ENCODE results near the gene HSPA5. TPM values are rescaled to one million over a fixed set of nuclear protein-coding genes. Genes with fewer than 3 reads are reported as not detected.
"Not testable (repeated sequence)": the region's sequence is repeated elsewhere in the genome, so short reads cannot be mapped to it uniquely, and the experiment has no call there.

Gene HSPA5
- 295 and 297 TPM in 2 replicates for total RNA-seq

DNA sequence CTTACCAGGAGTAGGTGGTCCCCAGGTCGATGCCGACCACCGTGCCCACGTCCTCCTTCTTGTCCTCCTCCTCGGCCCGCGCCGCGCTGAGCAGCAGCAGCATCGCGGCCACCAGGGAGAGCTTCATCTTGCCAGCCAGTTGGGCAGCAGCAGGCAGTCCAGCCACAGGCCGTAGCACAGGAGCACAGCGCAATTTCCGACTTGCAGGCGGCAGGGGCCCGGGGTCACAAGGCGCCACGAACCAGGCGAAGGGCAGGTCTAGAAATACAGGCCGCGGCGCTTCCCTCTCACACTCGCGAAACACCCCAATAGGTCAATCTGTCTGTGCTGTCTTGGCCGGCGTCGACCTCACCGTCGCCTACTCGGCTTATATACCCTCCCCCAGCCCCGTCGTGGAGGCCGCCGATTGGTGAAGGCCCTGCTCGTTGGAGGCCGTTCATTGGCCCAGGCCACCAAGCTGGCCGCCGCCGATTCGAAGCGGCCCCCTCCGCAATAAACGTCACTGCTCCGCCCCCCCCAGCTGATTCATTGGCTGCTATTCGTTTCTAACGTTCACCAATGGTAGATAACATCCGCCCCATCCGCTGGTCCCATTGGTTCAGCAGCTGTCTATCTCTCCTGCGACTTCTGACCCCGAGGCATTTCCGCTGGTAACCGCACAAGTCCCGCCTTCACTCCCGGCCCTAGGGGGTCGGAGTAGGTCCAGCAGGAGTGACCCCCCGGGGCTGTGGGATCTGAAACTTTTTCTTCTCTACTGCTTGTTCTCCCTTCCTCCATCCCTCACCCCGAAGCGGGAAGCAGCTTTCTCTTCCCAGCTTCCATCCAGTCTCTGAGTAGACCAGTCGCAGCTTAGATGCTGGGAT, at the start of gene HSPA5:
HSPA5 (minus strand) TSS at position 344 of the 863 bp plus-strand sequence; CDS start at position 127, 217 bp downstream.
- intact Hi-C loops (cut with micrococcal nuclease) = loop anchor here (1.0 to 5.0 kb wide), 13 partner anchors 20 to 1564 kb away; partner anchors contain the start of genes ARPC5L, GAPVD1, GOLGA1 and NR6A1

DNA sequence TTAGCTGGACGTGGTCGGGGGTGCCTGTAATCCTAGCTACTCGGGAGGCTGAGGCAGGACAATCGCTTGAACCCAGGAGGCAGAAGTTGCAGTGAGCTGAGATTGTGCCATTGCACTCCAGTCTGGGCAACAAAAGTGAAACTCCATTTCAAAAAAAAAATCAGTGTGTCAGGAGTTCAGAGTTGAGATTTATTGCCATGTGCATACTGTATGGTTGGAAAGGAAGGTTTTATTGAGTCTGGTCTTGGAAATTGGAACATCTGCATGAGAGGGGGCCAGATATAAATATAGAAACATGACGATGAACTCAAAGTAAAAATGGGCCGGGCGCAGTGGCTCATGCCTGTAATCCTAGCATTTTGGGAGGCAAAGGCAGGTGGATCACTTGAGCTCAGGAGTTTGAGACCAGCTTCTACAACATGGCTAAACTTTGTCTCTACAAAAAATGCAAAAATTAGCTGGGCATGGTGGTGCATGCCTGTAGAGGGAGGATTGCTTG, 45.8 kb upstream of the HSPA5 start:
- intact Hi-C loops (cut with micrococcal nuclease) = not testable (repeated sequence)

DNA sequence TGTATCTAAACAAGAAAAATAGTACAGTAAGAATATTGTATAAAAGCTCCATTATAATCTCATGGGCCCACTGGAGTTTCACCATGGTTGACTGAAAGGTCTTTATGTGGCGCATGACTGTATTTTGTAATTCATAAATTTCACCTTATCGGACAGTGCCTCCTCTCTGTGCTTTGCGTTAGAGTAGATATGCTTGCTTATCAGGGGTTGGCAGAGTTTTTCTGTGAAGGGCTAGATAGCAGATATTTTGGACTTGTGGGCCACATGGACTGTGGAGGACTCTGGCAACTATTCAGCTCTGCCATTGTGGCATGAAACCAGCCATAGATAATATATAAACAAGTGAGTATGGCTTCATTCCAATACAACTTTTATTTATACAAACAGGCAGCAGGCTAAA, 43.7 kb upstream of the HSPA5 start:
- intact Hi-C loops (cut with micrococcal nuclease) = no loop called here

DNA sequence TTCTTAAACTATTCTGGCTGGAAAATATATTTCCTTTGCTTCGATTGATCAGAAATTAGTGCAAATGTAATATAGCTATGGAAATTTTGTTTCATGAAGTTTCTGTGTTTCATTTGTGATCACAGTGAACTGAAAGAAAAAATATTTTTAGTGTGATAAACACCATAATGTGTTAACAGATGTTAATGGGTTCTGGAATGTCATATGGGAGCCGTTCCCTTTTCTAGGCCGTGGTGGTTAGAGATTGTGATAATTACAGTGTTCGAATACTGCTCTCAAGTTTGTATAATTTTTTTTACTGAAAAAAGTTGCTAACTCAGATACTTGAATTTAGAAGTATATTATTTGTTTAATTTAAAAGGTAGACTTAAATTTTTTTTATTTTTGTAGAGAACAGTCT, 39.8 kb upstream of the HSPA5 start:
- intact Hi-C loops (cut with micrococcal nuclease) = no loop called here

DNA sequence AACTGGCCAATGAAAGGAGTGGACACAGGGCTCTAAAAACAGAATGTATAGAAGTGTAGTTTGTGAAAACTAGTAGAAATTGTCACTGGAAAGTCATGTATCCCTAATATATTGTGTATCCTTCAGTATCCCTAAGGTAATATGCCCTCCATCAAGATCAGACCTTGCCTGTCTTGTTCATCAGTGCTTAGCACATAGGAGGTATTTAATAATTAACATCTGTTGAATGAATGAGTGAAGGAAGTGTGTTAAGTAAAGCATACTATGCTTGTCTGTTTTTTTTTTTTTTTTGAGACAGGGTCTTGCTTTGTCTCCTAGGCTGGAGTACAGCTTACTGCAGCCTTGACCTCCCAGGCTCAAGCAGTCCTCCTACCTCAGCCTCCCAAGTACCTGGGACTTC, 36.3 kb upstream of the HSPA5 start:
- intact Hi-C loops (cut with micrococcal nuclease) = no loop called here

DNA sequence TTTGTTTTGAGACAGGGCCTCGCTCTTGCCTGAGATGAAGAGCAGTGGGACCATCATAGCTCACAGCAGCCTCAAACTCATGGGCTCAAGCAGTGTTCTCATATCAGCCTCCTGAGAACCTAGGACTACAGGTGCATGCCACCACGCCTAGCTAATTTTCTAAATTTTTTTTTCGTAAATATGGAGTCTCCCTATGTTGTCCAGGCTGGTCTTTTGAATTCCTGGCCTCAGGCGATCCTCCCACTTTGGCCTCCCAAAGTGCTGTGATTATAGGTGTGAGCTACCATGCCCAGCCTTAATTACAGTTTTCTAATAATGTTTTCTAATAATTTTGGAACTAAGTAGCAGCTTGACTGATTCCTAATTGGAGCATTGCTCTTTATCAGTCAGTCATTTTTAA, 35.6 kb upstream of the HSPA5 start:
- intact Hi-C loops (cut with micrococcal nuclease) = no loop called here

DNA sequence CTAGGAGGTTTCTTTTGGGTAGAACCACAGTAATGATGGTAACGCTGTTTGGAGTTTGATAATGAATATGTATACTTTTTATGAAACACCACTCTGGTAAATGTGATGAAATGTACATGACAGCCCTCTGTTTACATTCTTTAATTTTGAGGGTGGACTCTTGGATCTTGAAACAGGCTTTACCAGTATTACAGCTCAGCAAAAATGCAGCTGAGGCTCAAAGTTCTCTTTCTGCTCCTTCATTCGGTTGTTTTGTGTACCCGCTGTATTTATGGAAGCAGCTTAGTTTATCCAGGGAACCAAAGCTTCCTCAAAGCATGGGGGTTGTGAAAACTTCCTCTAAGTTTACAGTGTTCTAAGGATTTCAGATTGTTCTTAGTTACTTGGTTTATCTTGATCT, 31.6 kb upstream of the HSPA5 start:
- intact Hi-C loops (cut with micrococcal nuclease) = no loop called here

DNA sequence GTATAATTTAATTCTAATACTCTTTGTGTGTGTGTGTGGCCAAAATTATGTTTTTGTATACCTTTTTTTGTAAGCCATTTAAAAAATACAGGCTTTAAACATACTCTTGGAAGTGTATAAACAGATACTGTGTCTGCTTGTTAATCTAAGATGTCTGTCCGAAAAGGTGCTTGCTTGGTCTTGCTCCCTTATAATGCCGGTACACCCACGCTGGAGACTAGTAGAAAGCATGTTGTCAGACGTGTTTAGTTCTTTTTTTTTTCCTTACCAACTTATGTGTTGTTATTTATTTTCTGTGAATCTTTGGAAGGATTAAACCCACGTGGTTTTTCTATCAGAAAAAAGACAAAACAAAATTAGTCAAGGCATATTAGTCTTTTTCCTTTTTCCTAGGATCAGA, 29.9 kb upstream of the HSPA5 start:
- intact Hi-C loops (cut with micrococcal nuclease) = no loop called here

DNA sequence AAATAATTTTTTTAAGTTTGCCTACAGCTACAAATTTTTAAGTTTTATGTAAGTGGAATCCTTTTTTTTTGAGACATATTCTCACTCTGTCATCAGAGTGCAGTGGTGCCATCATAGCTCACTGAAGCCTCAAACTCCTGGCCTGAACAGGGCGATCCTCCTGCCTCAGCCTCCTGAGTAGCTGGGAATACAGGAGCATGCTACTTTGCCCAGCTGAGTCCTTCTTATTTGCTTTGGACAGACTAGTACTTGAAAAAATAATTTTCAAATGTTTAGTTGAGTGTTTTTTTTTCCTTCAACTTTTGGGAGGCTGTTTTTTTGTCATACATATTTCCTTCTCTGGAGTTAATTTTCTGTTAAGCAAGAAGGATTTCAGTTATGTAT, 27.9 kb upstream of the HSPA5 start:
- intact Hi-C loops (cut with micrococcal nuclease) = no loop called here

DNA sequence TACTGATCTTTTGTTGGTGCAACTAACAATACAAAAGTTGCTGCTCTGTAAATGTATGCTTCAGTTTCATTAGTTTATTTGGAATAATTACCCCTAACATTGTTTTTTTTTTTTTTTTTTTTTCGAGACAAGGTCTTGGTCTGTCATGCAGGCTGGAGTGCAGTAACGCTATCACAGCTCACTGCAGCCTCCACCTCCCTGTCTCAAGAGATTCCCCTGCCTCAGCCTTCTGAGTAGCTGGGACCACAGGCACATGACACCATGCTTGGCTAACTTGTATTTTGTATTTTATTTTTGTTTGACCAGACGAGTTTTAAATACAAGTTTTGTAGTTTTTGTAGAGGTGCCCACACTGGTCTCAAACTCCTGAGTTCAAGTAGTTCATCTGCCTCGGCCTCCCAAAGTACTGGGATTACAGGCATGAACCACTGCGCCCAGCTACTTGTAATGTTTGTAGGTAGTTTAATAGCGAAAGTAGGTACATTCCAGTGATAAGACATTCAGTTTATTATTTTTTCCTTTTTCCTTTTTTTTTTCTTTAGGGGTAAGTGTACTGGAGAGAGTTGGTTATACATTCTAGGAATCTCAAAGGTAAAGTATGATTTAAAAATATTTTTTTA, 27.4 kb upstream of the HSPA5 start:
- intact Hi-C loops (cut with micrococcal nuclease) = no loop called here

DNA sequence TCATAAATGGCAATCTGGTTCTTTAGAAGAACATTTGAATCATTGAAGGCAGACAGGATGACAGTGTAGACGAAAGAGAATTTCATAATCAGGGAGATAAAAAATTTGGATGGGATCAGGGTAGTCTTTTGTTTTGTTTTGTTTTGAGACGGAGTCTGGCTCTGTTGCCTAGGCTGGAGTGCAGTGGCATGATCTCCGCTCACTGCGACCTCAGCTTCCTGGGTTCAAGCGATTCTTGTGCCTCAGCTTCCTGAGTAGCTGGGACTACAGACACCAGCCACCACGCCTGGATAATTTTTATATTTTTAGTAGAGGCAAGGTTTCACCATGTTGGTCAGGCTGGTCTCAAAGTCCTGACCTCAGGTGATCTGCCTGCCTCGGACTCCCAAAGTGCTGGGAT, 22.9 kb upstream of the HSPA5 start:
- intact Hi-C loops (cut with micrococcal nuclease) = loop anchor here (5.0 kb wide), 2 partner anchors 392 to 1458 kb away; no protein-coding TSS in a partner anchor

DNA sequence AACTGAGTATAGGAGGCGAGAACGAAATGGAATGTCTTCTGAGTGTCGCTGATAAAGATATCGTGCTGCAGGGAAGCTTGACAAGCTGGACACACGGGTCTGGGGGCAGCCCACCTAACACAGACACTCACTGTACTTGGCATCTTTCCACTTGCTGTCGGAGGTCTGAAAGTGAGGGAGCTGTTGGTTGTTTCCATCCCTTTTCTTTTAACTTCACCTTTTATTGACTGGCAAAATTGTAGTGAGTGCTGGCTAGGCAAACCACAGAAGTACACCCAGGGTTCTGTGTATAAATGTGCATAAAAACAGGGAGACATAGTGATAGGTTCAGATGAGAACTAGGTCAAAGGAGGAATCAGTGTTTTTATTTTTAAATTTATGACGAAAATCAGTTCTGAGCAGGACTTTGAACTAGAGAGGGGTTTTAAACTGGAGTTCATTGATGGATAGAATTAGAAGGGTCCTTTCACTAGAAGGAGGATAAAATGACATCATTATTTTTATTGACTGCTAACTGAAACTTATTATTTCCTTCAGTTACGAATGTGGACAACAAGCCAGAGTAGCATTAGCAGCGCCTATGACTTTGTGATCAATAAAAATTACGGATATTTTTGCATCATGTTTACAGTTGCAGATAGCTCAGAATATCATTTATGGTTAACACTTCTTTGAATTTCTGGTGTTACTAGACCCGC, 21.3 kb upstream of the HSPA5 start:
- intact Hi-C loops (cut with micrococcal nuclease) = loop anchor here (5.0 kb wide), 2 partner anchors 390 to 1460 kb away; no protein-coding TSS in a partner anchor

DNA sequence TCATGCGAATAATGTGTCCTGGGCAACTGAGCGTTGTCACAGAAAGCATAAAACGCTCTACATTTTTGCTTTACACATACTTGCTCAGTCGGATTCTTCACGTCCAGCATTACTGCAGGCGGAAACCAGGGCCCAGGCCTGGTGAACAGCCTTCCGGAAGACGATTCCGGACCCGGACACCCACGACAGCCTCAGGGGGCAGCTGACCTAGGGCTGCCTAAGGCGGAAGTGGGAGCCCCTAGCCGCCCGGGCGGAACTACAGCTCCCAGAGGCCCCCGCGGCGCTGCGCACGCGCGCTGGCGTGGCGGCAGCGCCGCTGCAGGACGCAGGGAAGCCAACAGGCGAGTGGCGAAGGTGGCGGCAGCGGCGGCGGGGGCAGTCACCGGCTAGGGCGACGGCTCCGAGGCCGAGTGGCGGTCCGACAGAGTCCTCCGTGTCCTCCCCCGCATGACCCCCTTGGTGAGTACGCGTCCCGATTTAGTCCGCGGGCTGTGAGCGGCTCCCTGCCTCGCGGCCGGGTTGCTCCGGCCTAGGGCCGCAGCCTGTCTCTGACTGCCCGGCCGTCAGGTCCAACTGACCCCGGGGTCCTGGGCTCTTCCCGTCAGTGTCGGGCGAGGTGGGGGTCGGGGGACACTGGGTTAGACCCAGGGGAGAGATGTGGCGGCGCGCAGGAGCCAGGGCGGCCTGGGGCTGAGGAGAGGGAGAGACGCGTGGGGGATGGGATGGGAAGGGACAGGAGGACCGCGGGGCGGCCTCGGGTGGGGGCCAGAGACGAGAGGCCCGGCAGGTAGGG, 20.6 kb upstream of the HSPA5 start, which contains the start of gene GAPVD1:
GAPVD1 (plus strand) TSS at position 326 of the 793 bp plus-strand sequence. CDS start 37,096 bp downstream, outside the sequence.
- intact Hi-C loops (cut with micrococcal nuclease) = loop anchor here (1.0 to 5.0 kb wide), 9 partner anchors 20 to 1461 kb away; partner anchors contain the start of genes GOLGA1, HSPA5, PPP6C and RABEPK

DNA sequence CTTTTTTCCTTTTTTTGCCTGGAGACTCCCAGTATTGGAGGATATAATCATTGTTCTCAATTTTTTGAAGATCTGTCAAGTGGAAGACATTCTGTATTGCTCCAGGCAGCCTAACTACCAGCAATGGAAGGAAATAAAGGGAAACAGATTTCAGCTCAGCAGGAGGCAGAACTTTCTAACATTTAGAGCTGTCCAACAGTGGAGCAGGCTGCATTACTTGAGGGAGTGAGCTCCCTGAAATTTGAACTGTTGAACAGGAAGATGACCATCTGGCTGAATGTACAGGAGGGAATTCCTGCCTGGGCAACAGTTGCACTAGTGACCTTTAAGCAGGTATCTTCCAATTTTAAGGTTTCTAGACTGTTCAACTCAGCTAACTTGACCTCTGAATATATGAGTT, 19.4 kb upstream of the HSPA5 start:
- intact Hi-C loops (cut with micrococcal nuclease) = loop anchor here (5.0 kb wide), 2 partner anchors 388 to 1462 kb away; no protein-coding TSS in a partner anchor

DNA sequence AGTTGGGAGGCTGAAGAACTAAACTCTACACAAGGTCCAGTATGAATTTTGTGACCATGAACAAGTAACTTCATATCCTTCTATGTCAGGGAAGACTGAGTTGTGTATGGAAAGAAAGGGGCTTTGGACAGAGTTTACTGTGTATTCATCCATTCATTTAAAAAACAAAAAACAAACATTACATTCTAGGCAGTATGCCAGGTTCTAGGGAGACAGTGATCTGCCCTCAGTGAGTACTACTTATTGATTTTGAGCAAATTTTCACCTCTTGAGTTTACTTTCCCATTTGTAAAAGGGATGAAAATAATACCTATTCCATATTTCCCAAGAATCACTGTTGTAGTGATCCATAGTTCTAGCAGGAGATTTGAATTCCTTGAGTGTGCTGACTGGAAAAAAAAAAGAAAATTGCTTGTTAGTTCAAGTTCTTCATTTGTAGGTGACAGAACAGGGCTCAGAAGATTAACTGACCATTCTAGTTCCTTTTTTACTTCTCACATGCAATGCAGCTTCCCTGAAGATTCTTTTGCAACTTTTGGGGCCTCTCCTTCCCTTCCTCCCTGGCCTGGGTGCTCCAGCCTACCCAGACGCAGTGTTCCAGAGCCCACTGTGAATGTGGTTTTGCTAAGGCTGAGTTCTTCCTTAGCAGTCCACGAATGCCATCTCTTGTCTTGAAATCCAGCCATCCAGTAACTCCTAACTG, 17.8 kb upstream of the HSPA5 start:
- intact Hi-C loops (cut with micrococcal nuclease) = no loop called here

DNA sequence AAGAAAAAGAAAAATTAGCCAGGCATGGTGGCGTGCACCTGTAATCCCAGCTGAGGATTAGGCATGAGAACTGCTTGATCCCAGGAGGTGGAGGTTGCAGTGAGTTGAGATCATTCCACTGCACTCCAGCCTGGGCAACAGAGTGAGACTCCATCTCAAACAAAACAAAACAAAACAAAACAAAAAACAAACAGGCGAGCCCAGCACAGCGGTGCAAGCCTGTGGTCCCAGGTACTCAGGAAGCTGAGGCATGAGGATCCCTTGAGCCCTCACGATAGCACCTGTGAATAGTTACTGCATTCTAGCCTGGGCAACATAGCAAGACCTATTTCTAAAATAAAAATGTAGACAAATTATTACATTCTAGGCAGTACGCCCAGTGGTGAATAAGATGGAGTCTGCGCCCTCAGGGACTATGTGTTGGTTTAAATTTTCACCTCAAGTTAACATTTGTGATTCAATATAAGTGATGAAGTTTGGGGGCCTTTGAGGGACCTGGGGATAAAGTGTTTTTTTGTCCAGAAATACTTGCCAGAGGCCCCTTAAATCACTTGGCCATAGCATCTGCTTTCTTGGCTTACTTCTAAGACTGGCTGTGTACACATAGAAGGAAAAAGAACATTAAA, 17.1 kb upstream of the HSPA5 start:
- intact Hi-C loops (cut with micrococcal nuclease) = no loop called here

DNA sequence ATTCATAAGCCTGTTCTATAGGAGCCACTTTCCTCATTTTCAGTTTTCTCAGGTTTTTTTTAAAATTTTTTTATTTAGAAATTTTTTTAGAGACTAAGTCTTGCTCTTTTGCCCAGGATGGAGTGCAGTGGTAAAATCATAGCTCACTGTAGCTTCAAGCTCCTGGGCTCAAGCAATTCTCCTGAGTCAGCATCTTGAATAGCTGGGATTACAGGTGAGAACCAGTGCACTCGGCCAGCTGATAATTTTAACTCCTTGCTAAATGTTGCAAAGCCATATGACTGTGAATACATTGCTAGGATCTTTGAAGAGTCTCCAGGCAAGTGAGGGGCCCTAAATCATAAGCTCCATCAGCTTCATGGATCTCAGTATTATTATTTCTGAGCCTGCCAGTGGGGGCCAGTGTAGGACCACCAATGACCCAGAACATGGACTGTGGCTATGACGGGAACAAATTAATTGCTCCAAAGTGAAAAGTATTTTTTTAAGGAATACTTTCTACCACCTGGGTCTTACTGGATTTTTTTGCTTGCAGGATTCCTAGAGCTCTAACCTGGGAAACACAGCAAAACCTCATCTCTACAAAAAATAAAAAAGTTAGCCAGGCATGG, 14.7 kb upstream of the HSPA5 start:
- intact Hi-C loops (cut with micrococcal nuclease) = no loop called here

DNA sequence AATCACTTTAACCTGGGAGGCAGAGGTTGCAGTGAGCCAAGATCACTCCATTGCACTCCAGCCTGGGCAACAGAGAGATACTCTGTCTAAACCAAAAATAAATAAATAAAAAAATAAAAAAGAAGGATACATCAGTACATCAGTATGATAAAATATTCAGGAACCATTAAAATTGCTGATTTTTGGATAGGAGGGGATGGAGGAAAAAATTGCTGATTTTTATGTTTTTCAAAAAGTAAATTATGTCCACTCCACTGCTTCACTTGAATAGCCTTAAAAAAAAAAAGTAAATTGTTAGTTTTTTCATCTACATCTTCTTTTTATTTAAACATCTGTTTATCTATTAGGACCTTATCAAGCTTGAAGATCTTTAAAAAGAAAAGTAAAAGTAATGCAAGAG, 13.1 kb upstream of the HSPA5 start:
- intact Hi-C loops (cut with micrococcal nuclease) = no loop called here

DNA sequence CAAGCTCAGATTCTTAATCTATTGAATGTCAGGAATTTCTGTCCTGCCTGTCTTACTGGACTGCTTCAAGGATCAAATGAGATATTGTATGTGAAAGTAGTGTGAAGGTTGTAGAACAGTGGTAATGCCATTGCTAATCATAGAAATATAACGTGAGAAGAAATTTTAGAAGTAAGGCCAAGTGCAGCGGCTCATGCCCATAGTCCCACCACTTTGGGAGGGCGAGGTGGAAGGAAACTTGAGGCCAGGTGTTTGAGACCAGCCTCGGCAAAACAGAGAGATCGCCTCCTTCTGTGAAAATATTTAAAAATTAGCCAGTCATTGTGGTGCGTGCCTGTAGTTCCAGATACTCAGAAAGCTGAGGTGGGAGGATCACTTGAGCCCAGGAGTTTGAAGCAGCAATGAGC, 5.1 kb upstream of the HSPA5 start:
- intact Hi-C loops (cut with micrococcal nuclease) = no loop called here
